ENCODE measurements around the gene DCDC1. TPM values are rescaled to one million over a fixed set of nuclear protein-coding genes. Genes with fewer than 3 reads are reported as not detected.

The DCDC1 gene
- total RNA-seq, 2 donors from 2014 or later, result 2.9 to 3.2 TPM

DNA sequence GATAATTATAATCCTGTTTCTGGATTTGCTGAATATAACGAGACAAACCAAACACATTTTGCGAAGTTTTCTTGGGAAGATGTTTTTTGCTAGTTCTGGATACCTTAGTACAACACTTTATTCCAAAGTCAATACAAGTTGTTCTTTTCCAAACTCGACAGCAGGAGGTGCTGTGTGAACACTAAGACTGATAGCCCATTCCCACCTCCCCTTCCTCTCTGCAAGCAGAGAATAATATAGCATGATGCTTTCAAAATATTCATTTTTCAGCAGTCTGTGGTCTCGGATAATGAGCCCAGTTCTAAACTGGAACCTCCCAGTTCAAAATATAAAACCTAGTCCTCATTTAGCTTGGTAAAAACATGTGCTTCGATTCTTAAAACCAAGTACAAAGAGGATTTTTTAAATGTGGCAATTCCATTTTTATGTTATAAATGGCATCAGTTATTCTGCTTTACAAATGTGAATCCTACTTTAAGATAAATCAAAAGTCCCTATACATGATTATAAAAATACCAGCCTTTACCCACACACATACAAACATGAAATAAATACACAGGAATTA lies 129.1 kb downstream of the DCDC1 start:
- peaks cover 29% of the 10 kb centered on the region for H3K4me1 Mint-ChIP-seq

DNA sequence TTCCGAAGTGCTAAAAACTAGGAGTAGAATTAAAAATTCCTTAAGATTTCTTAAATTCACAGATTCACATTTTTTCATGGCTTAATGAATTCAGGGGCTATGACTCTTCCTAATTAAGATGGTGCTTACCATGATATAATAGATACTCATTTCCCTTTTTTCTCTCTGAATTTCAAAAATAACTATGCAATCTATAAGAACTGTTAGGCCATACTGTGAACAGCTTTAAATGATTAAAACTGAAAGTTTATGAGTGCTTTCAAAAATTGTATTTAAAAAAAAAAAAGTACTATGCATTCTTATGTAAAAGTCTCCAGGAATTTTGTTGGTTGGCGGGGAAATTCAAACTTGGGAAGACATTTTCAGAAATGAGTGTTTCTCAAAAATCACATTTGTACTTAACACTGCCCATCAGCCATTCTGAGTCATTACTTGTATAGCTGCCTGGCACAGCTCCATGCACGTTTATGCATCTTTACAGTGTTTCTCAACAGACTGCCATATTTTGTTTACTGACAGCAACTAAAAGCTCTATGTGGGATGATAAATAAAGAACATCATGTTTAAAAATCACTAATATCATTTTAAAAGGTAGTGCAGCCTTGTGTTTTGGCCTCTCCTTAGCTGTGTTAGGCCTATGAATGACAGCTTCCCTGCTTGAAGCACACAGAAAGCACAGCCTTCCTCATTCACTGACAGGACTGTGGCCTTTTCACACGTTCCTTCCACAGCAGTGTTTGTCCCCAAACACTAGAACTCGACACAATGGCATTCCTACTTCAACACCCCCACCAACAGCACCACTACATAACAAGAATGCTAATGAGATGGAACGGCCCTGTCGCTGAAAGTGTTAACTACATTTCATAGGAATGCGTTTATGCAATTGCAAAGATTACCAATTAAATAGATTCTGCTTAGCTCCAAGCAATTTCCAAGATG lies 131.4 kb downstream of the DCDC1 start:
- Histone ChIP-seq H3K4me3 (ENCODE audit: low read length) (no peak overlapping the region), H3K4me1 (ENCODE audit: control insufficient read depth, insufficient read depth, low read length) (peaks cover 5% of the 10 kb centered on the region), H3K27me3 (ENCODE audit: control insufficient read depth, insufficient read depth, low read length, poor library complexity, severe bottlenecking) (no peaks in the 10 kb centered on the region), H3K9ac (ENCODE audit: extremely low read depth, low read length, poor library complexity, severe bottlenecking) (no peak overlapping the region), H3K36me3 (ENCODE audit: control insufficient read depth, insufficient read depth, low read length) (no peaks in the 10 kb centered on the region), H3K9me3 (ENCODE audit: control insufficient read depth, low read length) (no peaks in the 10 kb centered on the region), H3K27ac (ENCODE audit: low read depth, low read length) (peak overlapping the region; percentile 89)
- peak; percentile 79 for DNase-seq
- peak overlapping the region; percentile 65 for H3K27ac Mint-ChIP-seq
- H3K36me3 Mint-ChIP-seq (ENCODE audit: low read depth), result no peaks in the 10 kb centered on the region
- no peaks in the 10 kb centered on the region for H3K27me3 Mint-ChIP-seq (ENCODE audit: insufficient read depth)
- TF ChIP-seq, protein P1, sequence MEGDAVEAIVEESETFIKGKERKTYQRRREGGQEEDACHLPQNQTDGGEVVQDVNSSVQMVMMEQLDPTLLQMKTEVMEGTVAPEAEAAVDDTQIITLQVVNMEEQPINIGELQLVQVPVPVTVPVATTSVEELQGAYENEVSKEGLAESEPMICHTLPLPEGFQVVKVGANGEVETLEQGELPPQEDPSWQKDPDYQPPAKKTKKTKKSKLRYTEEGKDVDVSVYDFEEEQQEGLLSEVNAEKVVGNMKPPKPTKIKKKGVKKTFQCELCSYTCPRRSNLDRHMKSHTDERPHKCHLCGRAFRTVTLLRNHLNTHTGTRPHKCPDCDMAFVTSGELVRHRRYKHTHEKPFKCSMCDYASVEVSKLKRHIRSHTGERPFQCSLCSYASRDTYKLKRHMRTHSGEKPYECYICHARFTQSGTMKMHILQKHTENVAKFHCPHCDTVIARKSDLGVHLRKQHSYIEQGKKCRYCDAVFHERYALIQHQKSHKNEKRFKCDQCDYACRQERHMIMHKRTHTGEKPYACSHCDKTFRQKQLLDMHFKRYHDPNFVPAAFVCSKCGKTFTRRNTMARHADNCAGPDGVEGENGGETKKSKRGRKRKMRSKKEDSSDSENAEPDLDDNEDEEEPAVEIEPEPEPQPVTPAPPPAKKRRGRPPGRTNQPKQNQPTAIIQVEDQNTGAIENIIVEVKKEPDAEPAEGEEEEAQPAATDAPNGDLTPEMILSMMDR (conservative IDR thresholded peaks at IDR 0.05), result no peak
- WGBS, 2 experiments (ENCODE audit: insufficient coverage in 1 of 2, insufficient read length in 1 of 2), result 5 to 24% methylated on average over 4 to 8 of the region's 8 CpGs
- H3K4me1 Mint-ChIP-seq, result peaks cover 41% of the 10 kb centered on the region
- H3K9me3 Mint-ChIP-seq, result no peaks in the 10 kb centered on the region
- H3K4me3 Mint-ChIP-seq, result peak overlapping the region; percentile 23

More for the DNA sequence above, 129.1 kb downstream of the DCDC1 start:
- no peak overlapping the region for H3K4me3 ChIP-seq (ENCODE audit: low read length)
- Mint-ChIP-seq H3K36me3 (ENCODE audit: low read depth) (no peaks in the 10 kb centered on the region), H3K4me3 (no peak overlapping the region), H3K27me3 (ENCODE audit: insufficient read depth) (no peaks in the 10 kb centered on the region), H3K9me3 (no peaks in the 10 kb centered on the region), H3K27ac (no peak overlapping the region)
- no peaks in the 10 kb centered on the region for H3K9me3 ChIP-seq (ENCODE audit: control insufficient read depth, low read length)
- H3K4me1 ChIP-seq (ENCODE audit: control insufficient read depth, insufficient read depth, low read length), result peaks cover 3% of the 10 kb centered on the region
- no peaks in the 10 kb centered on the region for H3K27me3 ChIP-seq (ENCODE audit: control insufficient read depth, insufficient read depth, low read length, poor library complexity, severe bottlenecking)
- 18 to 24% methylated on average over 4 to 5 of the region's 5 CpGs for WGBS, 2 experiments (ENCODE audit: insufficient coverage in 1 of 2, insufficient read length in 1 of 2)
- H3K9ac ChIP-seq (ENCODE audit: extremely low read depth, low read length, poor library complexity, severe bottlenecking), result no peak overlapping the region
- no peak overlapping the region for H3K27ac ChIP-seq (ENCODE audit: low read depth, low read length)
- no peaks in the 10 kb centered on the region for H3K36me3 ChIP-seq (ENCODE audit: control insufficient read depth, insufficient read depth, low read length)
- peak; percentile 65 for DNase-seq
- TF ChIP-seq, protein P1 (conservative IDR thresholded peaks at IDR 0.05), result peak; percentile 84

DNA sequence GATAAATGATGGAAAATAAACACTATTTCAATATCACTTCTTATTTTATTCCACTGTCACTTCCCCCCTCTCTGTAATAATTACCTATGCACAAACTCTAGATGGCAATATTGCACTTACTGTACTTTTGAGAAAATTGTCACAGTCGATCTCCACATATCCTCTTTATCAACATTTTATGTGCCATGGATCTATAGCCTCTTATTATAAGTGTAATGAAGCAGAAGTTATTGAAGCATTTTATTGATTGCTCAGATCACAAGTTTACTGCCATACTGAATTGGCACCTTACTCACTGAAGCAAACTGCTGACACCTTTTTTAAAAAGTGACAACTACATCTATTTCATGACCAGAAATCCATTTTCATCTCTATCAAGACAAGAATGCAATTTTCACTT lies 133.4 kb downstream of the DCDC1 start:
- Mint-ChIP-seq H3K36me3 (ENCODE audit: low read depth) (no peaks in the 10 kb centered on the region), H3K27ac (no peak overlapping the region), H3K4me1 (peaks cover 34% of the 10 kb centered on the region), H3K27me3 (ENCODE audit: insufficient read depth) (no peaks in the 10 kb centered on the region), H3K9me3 (no peaks in the 10 kb centered on the region), H3K4me3 (no peak overlapping the region)
- Histone ChIP-seq H3K9ac (ENCODE audit: extremely low read depth, low read length, poor library complexity, severe bottlenecking) (no peak overlapping the region), H3K4me3 (ENCODE audit: low read length) (no peak overlapping the region), H3K4me1 (ENCODE audit: control insufficient read depth, insufficient read depth, low read length) (peaks cover 5% of the 10 kb centered on the region), H3K9me3 (ENCODE audit: control insufficient read depth, low read length) (no peaks in the 10 kb centered on the region), H3K27ac (ENCODE audit: low read depth, low read length) (no peak overlapping the region), H3K27me3 (ENCODE audit: control insufficient read depth, insufficient read depth, low read length, poor library complexity, severe bottlenecking) (no peaks in the 10 kb centered on the region), H3K36me3 (ENCODE audit: control insufficient read depth, insufficient read depth, low read length) (no peaks in the 10 kb centered on the region)
- no peak for DNase-seq
- TF ChIP-seq, protein P1 (conservative IDR thresholded peaks at IDR 0.05), result peak; percentile 20
- no CpG with 5 or more reads among the region's 1 CpG for WGBS, 2 experiments (ENCODE audit: insufficient coverage in 1 of 2, insufficient read length in 1 of 2)

Data from endodermal cell (in vitro differentiated cells).